Sigmoid colon (tissue), 7 donors: ENCODE results near the gene PNKD. TPM values are rescaled to one million over a fixed set of nuclear protein-coding genes. Genes with fewer than 3 reads are reported as not detected.

Source experiments
- DNase-seq: peaks from one replicate; pipeline ENCODE4 v3.0.0-alpha.2; 2019
- H3K27ac ChIP-seq, 4 donors: fragments of 200-600 bp; sonication (generic); one replicate each; pipeline ENCODE4 v1.5.1; 2016 to 2019; ENCODE audit warnings: mild to moderate bottlenecking in 1 of 4
- H3K27me3 ChIP-seq, 3 donors: fragments of 200-600 bp; sonication (generic); one replicate each; pipeline ENCODE4 v1.5.1; 2019; ENCODE audit warnings: mild to moderate bottlenecking in 1 of 3
- H3K36me3 ChIP-seq, 4 donors: fragments of 200-600 bp; sonication (generic); one replicate each; pipeline ENCODE4 v1.5.1; 2016 to 2019
- H3K4me1 ChIP-seq, 4 donors: fragments of 200-600 bp; sonication (generic); one replicate each; pipeline ENCODE4 v1.5.1; 2017 to 2019
- H3K4me3 ChIP-seq, 4 donors: fragments of 200-600 bp; sonication (generic); one replicate each; pipeline ENCODE4 v1.5.1; 2017 to 2019; ENCODE audit warnings: mild to moderate bottlenecking in 2 of 4, moderate library complexity in 1 of 4
- H3K9me3 ChIP-seq, 4 donors: fragments of 200-600 bp in 3 of 4; sonication (generic) in 3 of 4; one replicate each; pipeline versions ENCODE4 v1.5.1 to v1.6.1; 2013 to 2019
- EP300 ChIP-seq, 4 donors: sonication (generic); formaldehyde crosslinking; IDR thresholded peaks; one replicate each; pipeline ENCODE4 v1.6.1; 2017; ENCODE audit warnings: antibody characterized with exemption in 4 of 4
- POLR2A ChIP-seq, 2 donors: fragments of 450-650 bp; IDR thresholded peaks; one replicate each; pipeline ENCODE4 v1.6.1; 2016; ENCODE audit warnings: antibody characterized with exemption in 2 of 2, mild to moderate bottlenecking in 2 of 2, moderate library complexity in 2 of 2
- POLR2AphosphoS5 ChIP-seq, 4 donors: sonication (generic); formaldehyde crosslinking; IDR thresholded peaks; one replicate each; pipeline ENCODE4 v1.6.1; 2017; ENCODE audit warnings: antibody characterized with exemption in 4 of 4
- WGBS, 2 donors: extraction: QIAGEN DNeasy Blood & Tissue Kit; methylation state at CpG; one replicate each; pipeline ENCODE4 v1.1.7; 2013; 5-methylcytosine and 5-hydroxymethylcytosine counted together
- intact Hi-C: fragments of 100-400 bp; cut with DNase I; formaldehyde crosslinking; loops from one replicate; pipeline ENCODE4 v1.15.1; 2023
- polyA plus RNA-seq, 3 donors: library from polyadenylated mRNA; stranded (reverse); fragments of 200-250 nt; gene quantifications; one replicate each; pipeline ENCODE4 v1.2.3, GENCODE V29; 2013
- total RNA-seq, 4 donors: library from RNA; depleted of rRNA; stranded (reverse); fragments of >200 nt; gene quantifications; one replicate each; pipeline ENCODE4 v1.1.0, GENCODE V29; 2016
- TF ChIP-seq, protein P1 (sequence below), 4 experiments: fragments of 450-650 bp in 3 of 4; fragments of 200-600 bp in 1 of 4; IDR thresholded peaks; one replicate each; pipeline ENCODE4 v1.5.1; 2016 to 2019; ENCODE audit warnings: antibody characterized with exemption in 4 of 4, mild to moderate bottlenecking in 3 of 4, moderate library complexity in 2 of 4
- donor health status: healthy with polysubstance abuse.
- donor health status: Bipolar disorder and iron deficiency.
- donor health status: healthy.

The PNKD gene
- total and polyA plus RNA-seq, 7 donors: 46.8 to 199 (median 95.1) TPM

DNA sequence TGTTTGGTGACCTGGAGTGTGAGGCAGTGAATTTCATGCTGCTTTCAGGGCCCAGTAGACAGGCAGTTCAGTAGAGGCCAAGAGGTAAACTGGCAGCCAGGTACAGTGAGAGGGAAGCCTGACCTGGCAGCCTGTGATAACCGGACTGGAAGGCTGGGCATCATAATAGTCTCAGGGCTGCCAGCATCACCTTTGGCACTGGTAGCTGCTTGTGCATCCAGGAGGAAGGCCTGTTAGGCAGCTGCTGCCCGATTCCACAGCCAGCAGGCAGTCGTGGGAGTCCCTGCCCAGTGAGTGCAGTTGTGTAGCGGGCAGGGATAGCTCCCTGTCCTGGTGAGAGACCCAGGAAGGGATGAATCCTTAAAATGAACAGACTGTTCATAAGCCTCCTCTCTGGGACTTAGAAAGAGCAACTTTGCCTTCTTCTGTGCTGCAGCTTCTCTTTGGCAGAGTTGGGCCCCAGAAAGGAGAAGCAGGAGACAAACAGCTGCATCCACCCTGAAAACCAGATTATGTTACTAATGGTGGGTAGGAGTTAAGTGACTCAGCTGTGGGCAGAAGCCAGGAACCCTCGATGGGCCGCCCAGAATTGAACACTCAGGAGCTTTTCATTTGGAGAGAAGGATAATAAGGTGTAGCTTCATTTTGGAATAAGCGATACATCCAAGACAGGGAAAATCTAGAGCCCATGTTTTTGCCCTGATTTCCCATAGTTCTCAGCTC is 17.6 kb upstream of the PNKD start:
- Histone ChIP-seq H3K9me3 (no peaks in the 10 kb centered on the region), H3K4me3 (no peak overlapping the region), H3K27me3 (no peaks in the 10 kb centered on the region), H3K36me3 (peaks cover 34 to 93% (median 71%) of the 10 kb centered on the region in 4 donors), H3K27ac (peak overlapping the region in 2 of 4 donors; percentile 5 to 18), H3K4me1 (peaks cover 0 to 5% (median 0%) of the 10 kb centered on the region in 4 donors)
- DNase-seq: peak; percentile 60
- TF ChIP-seq POLR2A (IDR thresholded peaks at IDR 0.05) (no peak), POLR2AphosphoS5 (IDR thresholded peaks at IDR 0.05) (no peak), EP300 (IDR thresholded peaks at IDR 0.05) (no peak)
- TF ChIP-seq, protein P1, sequence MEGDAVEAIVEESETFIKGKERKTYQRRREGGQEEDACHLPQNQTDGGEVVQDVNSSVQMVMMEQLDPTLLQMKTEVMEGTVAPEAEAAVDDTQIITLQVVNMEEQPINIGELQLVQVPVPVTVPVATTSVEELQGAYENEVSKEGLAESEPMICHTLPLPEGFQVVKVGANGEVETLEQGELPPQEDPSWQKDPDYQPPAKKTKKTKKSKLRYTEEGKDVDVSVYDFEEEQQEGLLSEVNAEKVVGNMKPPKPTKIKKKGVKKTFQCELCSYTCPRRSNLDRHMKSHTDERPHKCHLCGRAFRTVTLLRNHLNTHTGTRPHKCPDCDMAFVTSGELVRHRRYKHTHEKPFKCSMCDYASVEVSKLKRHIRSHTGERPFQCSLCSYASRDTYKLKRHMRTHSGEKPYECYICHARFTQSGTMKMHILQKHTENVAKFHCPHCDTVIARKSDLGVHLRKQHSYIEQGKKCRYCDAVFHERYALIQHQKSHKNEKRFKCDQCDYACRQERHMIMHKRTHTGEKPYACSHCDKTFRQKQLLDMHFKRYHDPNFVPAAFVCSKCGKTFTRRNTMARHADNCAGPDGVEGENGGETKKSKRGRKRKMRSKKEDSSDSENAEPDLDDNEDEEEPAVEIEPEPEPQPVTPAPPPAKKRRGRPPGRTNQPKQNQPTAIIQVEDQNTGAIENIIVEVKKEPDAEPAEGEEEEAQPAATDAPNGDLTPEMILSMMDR (IDR thresholded peaks at IDR 0.05): no peak
- intact Hi-C loops: no loop called here
- WGBS, 2 donors: 81 to 86% methylated on average over 7 of the region's 7 CpGs

DNA sequence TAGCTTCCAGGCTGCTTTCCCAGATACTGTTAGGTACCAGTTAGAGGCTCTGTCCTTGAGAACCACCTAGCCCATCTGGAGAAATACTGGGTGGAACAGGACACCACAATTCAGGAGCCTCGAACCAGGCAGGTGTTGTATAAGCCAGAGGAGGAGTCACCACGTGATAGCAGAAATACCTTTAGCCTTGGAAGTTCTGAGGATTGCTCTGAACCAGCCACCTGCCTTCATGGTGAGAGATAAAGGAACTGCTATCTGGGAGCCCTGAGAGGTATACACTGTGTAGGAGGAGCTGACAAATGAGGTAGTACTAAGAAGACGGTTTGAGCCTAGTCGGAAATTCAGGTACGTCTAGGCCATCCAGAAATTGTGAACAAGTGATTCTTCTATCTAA is 17.1 kb upstream of the PNKD start:
- Histone ChIP-seq H3K4me1 (peaks cover 0 to 7% (median 2%) of the 10 kb centered on the region in 4 donors), H3K9me3 (no peaks in the 10 kb centered on the region), H3K27me3 (no peaks in the 10 kb centered on the region), H3K27ac (peak overlapping the region in 1 of 4 donors; percentile 18), H3K36me3 (peaks cover 34 to 87% (median 65%) of the 10 kb centered on the region in 4 donors), H3K4me3 (no peak overlapping the region)
- TF ChIP-seq EP300 (IDR thresholded peaks at IDR 0.05): no peak
- TF ChIP-seq POLR2A (IDR thresholded peaks at IDR 0.05): no peak
- TF ChIP-seq, protein P1 (IDR thresholded peaks at IDR 0.05): no peak
- TF ChIP-seq POLR2AphosphoS5 (IDR thresholded peaks at IDR 0.05): no peak
- WGBS, 2 donors: 61 to 82% methylated on average over 5 of the region's 5 CpGs
- peak; percentile 34 for DNase-seq
- intact Hi-C loops: no loop called here

DNA sequence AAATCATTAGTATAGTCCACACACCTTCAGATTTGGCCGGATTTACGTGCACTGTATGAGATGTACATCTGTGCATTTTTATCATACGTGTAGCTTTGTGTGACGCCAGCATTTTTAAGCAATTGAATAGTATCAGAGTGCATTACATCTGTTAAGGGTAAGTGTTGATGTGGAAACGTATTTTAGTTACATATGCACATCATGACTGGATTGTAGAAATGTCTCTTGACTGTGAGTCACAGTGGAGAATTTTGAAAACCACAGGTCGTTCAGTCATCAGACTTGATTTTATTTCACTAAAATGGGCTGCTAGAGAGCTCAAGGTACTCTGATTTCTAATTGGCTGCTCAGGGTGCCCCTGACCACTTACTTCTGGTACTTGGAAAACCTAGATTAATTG is 14.9 kb upstream of the PNKD start:
- Histone ChIP-seq H3K36me3 (peaks cover 23 to 65% (median 43%) of the 10 kb centered on the region in 4 donors), H3K27ac (no peak overlapping the region), H3K4me1 (peaks cover 0 to 29% (median 24%) of the 10 kb centered on the region in 4 donors), H3K4me3 (no peak overlapping the region), H3K9me3 (no peaks in the 10 kb centered on the region), H3K27me3 (no peaks in the 10 kb centered on the region)
- DNase-seq: peak; percentile 13
- TF ChIP-seq, protein P1 (IDR thresholded peaks at IDR 0.05): no peak
- TF ChIP-seq EP300 (IDR thresholded peaks at IDR 0.05): no peak
- TF ChIP-seq POLR2A (IDR thresholded peaks at IDR 0.05): no peak
- no peak for TF ChIP-seq POLR2AphosphoS5 (IDR thresholded peaks at IDR 0.05)
- intact Hi-C loops: no loop called here
- 88% methylated on average over 6 of the region's 6 CpGs for WGBS, 2 donors

DNA sequence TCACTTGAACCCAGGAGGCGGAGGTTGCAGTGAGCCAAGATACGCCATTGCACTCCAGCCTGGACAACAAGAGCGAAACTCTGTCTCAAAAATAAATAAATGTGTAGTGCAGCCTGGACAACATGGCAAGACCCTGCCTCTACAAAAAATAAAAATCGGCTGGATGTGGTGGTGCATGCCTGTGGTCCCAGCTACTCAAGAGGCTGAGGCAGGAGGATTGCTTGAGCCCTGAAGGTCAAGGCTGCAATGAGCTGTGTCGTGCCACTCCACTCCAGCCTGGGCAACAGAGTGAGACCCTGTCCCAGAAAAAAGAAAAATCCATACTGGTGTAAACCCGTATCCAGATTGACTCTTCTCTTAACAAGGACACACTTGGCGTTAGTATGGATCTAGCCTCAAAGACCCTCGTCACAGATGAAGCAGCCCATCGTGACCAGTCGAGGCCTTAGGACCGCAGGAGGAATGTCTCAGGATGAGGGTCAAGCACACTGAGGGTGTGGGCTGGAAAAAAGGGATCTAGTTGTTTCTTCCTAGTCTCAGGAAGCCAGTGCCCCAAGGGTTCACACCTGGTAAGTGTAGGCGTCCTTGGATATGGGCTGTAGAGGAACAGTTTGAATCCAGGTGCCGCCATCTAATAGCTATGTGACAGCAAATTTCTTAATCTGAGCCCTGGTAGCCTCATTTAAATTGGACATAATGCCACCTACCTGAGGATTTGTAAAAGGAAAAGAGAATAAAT is 13.5 kb upstream of the PNKD start:
- intact Hi-C loops: no loop called here
- Histone ChIP-seq H3K4me3 (no peak overlapping the region), H3K4me1 (peaks cover 0 to 42% (median 37%) of the 10 kb centered on the region in 4 donors), H3K9me3 (no peaks in the 10 kb centered on the region), H3K36me3 (peaks cover 15 to 51% (median 30%) of the 10 kb centered on the region in 4 donors), H3K27me3 (no peaks in the 10 kb centered on the region), H3K27ac (peak overlapping the region in 3 of 4 donors; percentile 37 to 82 (median 51))
- DNase-seq: peak; percentile 39
- TF ChIP-seq POLR2A (IDR thresholded peaks at IDR 0.05) (no peak), POLR2AphosphoS5 (IDR thresholded peaks at IDR 0.05) (no peak), EP300 (IDR thresholded peaks at IDR 0.05) (no peak)
- TF ChIP-seq, protein P1 (IDR thresholded peaks at IDR 0.05): no peak
- WGBS, 2 donors: 94 to 95% methylated on average over 13 of the region's 13 CpGs
